Body of pancreas (tissue), 4 donors: ENCODE measurements around the gene ZNF664.

Experiments used
- CTCF ChIP-seq, 7 experiments: fragments of 450-650 bp in 4 of 7; fragments of 200-600 bp in 3 of 7; sonication (generic) in 3 of 7; IDR thresholded peaks; one replicate each; pipeline ENCODE4 v1.5.1; 2016 to 2019; ENCODE audit warnings: antibody characterized with exemption in 7 of 7
- POLR2A ChIP-seq, 3 donors: fragments of 450-650 bp; IDR thresholded peaks; one replicate each; pipeline ENCODE4 v1.6.1; 2016; ENCODE audit warnings: antibody characterized with exemption in 3 of 3, mild to moderate bottlenecking in 2 of 3

- TF ChIP-seq CTCF (IDR thresholded peaks at IDR 0.05) (no peak), POLR2A (IDR thresholded peaks at IDR 0.05) (no peak)
Observed at GRCh38 chr12:123958462-123958861, 14.6 kb upstream of the ZNF664 start.
